ENCODE measurements around the gene GIT2. TPM values are rescaled to one million over a fixed set of nuclear protein-coding genes. Genes with fewer than 3 reads are reported as not detected.

Gene GIT2
- total and polyA plus RNA-seq, 2 donors (not counting 1 experiment from before 2014, with no cell fraction given): 75.2 to 163 TPM

- no peak overlapping the region for H3K4me3 Mint-ChIP-seq
- no peak for TF ChIP-seq EZH2 (IDR thresholded peaks at IDR 0.05; ENCODE audit: borderline replicate concordance, insufficient read depth, low read depth, low read length, poor library complexity, severe bottlenecking)
- TF ChIP-seq CTCF (IDR thresholded peaks at IDR 0.05): no peak
- Histone ChIP-seq H3K4me3 (ENCODE audit: control extremely low read depth in 1 of 5, extremely low read depth in 1 of 5, insufficient read depth in 1 of 5, low read depth in 2 of 5, low read length in 4 of 5) (no peak overlapping the region), H3K27ac (ENCODE audit: low read length in 2 of 2) (no peak overlapping the region), H3K4me1 (ENCODE audit: control insufficient read depth in 2 of 2, insufficient read depth in 2 of 2, low read length in 2 of 2) (no peaks in the 10 kb centered on the region), H3K27me3 (replicated peaks in 1 of 4; ENCODE audit: control extremely low read depth in 1 of 4, control insufficient read depth in 3 of 4, insufficient read depth in 4 of 4, low read length in 3 of 4) (no peaks in the 10 kb centered on the region), H2AFZ (ENCODE audit: insufficient read depth, low read depth, low read length, poor library complexity, severe bottlenecking) (no peak overlapping the region), H3K4me2 (replicated peaks; ENCODE audit: low read depth, low read length, poor library complexity, severe bottlenecking) (no peak overlapping the region), H3K9ac (ENCODE audit: low read length) (no peak overlapping the region), H4K20me1 (ENCODE audit: control insufficient read depth, insufficient read depth, low read length, poor library complexity, severe bottlenecking) (no peaks in the 10 kb centered on the region), H3K9me3 (ENCODE audit: control extremely low read depth in 1 of 3, control insufficient read depth in 2 of 3, insufficient read depth in 1 of 3, low read length in 2 of 3) (no peaks in the 10 kb centered on the region), H3K79me2 (ENCODE audit: control insufficient read depth, insufficient read depth, low read length) (no peaks in the 10 kb centered on the region), H3K36me3 (replicated peaks in 1 of 2; ENCODE audit: control extremely low read depth in 1 of 2, control insufficient read depth in 1 of 2, extremely low read depth in 1 of 2, insufficient read depth in 2 of 2, low read length in 1 of 2) (peaks cover 2 to 77% of the 10 kb centered on the region in 2 experiments)
- H3K4me1 Mint-ChIP-seq: no peaks in the 10 kb centered on the region
- ATAC-seq (ENCODE audit: low read depth): no peak
- no peak overlapping the region for H3K27ac Mint-ChIP-seq
- ChIA-PET POLR2A (no interaction called here), CTCF (interaction anchor here (1.5 kb wide), 1 partner anchor 12 kb away, joined by 3 read pairs; no protein-coding TSS in a partner anchor)
- 100% methylated on average over 2 of the region's 4 CpGs for WGBS (ENCODE audit: insufficient coverage)
- no peaks in the 10 kb centered on the region for H3K9me3 Mint-ChIP-seq (ENCODE audit: insufficient read depth)
- intact Hi-C loops (cut with micrococcal nuclease): no loop called here
- no peak for DNase-seq
- H3K27me3 Mint-ChIP-seq: no peaks in the 10 kb centered on the region
These were observed 80.1 kb downstream of the GIT2 start for GRCh38 chr12:109916045-109916444.

- no peaks in the 10 kb centered on the region for H3K27me3 ChIP-seq (replicated peaks in 1 of 4; ENCODE audit: control extremely low read depth in 1 of 4, control insufficient read depth in 3 of 4, insufficient read depth in 4 of 4, low read length in 3 of 4)
- no peak overlapping the region for H3K4me3 Mint-ChIP-seq
- no peak overlapping the region for H3K27ac ChIP-seq (ENCODE audit: low read length in 2 of 2)
- H3K79me2 ChIP-seq (ENCODE audit: control insufficient read depth, insufficient read depth, low read length): no peaks in the 10 kb centered on the region
- H4K20me1 ChIP-seq (ENCODE audit: control insufficient read depth, insufficient read depth, low read length, poor library complexity, severe bottlenecking): no peaks in the 10 kb centered on the region
- ChIA-PET CTCF (interaction anchor here (0.9 to 1.5 kb wide), 2 partner anchors 11 to 13 kb away, joined by 3 read pairs; no protein-coding TSS in a partner anchor), POLR2A (no interaction called here)
- no peak for ATAC-seq (ENCODE audit: low read depth)
- H3K4me3 ChIP-seq (ENCODE audit: control extremely low read depth in 1 of 5, extremely low read depth in 1 of 5, insufficient read depth in 1 of 5, low read depth in 2 of 5, low read length in 4 of 5): no peak overlapping the region
- H3K4me1 ChIP-seq (ENCODE audit: control insufficient read depth in 2 of 2, insufficient read depth in 2 of 2, low read length in 2 of 2): no peaks in the 10 kb centered on the region
- no peaks in the 10 kb centered on the region for H3K4me1 Mint-ChIP-seq
- no peak overlapping the region for H2AFZ ChIP-seq (ENCODE audit: insufficient read depth, low read depth, low read length, poor library complexity, severe bottlenecking)
- no peak for DNase-seq
- H3K9me3 Mint-ChIP-seq (ENCODE audit: insufficient read depth): no peaks in the 10 kb centered on the region
- no peak overlapping the region for H3K9ac ChIP-seq (ENCODE audit: low read length)
- H3K9me3 ChIP-seq (ENCODE audit: control extremely low read depth in 1 of 3, control insufficient read depth in 2 of 3, insufficient read depth in 1 of 3, low read length in 2 of 3): no peaks in the 10 kb centered on the region
- TF ChIP-seq CTCF (IDR thresholded peaks at IDR 0.05) (no peak), EZH2 (IDR thresholded peaks at IDR 0.05; ENCODE audit: borderline replicate concordance, insufficient read depth, low read depth, low read length, poor library complexity, severe bottlenecking) (no peak)
- no peaks in the 10 kb centered on the region for H3K27me3 Mint-ChIP-seq
- 92% methylated on average over 24 of the region's 26 CpGs for WGBS (ENCODE audit: insufficient coverage)
- no peak overlapping the region for H3K27ac Mint-ChIP-seq
- no peak overlapping the region for H3K4me2 ChIP-seq (replicated peaks; ENCODE audit: low read depth, low read length, poor library complexity, severe bottlenecking)
- peaks cover 2 to 79% of the 10 kb centered on the region in 2 experiments for H3K36me3 ChIP-seq (replicated peaks in 1 of 2; ENCODE audit: control extremely low read depth in 1 of 2, control insufficient read depth in 1 of 2, extremely low read depth in 1 of 2, insufficient read depth in 2 of 2, low read length in 1 of 2)
- intact Hi-C loops (cut with micrococcal nuclease): no loop called here
These were observed 80.8 kb downstream of the GIT2 start for GRCh38 chr12:109915171-109916040.

Data from B cell (primary cell).